ENCODE measurements around the gene PRR14.

Gene PRR14

GRCh38 chr16:30658731-30659506 is 8.2 kb downstream of the PRR14 start:
- DNase-seq (ENCODE audit: low read depth in 1 of 2, low spot score in 1 of 2): peak in 1 of 2 donors; percentile 93

GRCh38 chr16:30659507-30660423 is 9.0 kb downstream of the PRR14 start:
- peak; percentile 10 to 30 for DNase-seq (ENCODE audit: low read depth in 1 of 2, low spot score in 1 of 2)

DNA sequence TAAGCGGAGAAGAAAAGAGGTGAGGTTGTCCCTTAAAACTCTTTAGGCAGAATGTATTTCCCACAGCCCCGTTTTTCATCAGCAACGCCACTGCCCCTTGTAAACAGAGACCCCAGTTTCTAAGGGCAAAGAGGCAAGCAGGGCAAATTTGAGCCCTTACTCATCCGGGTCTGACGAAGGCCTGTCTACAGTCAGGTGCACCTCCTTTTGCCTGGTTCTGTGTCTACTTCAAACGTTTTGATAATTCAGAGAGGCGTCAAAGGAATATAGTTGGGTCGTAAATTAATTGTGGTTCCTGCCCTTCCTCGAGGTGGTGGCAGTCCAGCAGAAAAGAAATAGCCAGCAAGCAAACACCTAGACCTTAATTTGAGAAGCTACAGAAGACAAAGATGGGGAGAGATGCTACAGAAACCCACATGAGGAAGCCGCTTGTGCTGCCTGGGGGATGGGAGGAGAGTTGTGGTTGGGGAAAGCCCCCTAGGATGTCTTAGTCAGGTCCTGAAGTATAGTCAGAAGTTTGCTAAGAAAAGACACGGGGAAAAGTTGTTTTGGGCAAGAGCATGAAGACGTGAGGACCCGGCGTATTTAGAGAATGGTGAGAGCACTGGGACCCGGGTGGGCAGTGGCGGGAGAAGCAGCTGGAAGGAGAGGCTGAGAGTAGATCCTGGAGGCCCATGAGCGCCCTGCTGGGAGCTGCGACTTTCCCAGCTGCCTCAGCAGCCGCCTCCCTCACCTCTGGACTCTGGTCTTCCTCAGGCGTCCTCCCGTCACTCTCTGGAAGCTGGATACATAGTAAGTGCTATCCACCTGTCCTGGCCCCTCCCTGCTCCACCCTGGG is 9.9 kb downstream of the PRR14 start:
- peak; percentile 54 to 81 for DNase-seq (ENCODE audit: low read depth in 1 of 2, low spot score in 1 of 2)

DNA sequence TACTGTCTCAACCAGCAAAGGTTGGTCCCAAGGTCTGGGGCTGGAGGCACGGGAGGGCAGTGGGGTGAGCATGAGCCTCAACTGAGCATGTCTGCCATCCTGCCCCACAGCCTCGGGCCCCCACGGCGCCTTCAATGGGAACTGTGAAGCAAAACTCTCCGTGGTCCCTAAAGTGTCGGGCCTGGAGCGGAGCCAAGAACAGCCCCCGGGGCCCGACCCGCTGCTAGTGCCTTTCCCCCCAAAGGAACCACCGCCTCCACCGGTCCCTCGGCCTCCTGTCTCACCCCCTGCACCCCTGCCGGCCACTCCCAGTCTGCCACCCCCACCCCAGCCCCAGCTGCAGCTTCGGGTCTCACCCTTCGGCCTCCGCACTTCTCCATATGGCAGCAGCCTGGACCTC is 11.7 kb downstream of the PRR14 start:
- no peak for DNase-seq (ENCODE audit: low read depth in 1 of 2, low spot score in 1 of 2)

DNA sequence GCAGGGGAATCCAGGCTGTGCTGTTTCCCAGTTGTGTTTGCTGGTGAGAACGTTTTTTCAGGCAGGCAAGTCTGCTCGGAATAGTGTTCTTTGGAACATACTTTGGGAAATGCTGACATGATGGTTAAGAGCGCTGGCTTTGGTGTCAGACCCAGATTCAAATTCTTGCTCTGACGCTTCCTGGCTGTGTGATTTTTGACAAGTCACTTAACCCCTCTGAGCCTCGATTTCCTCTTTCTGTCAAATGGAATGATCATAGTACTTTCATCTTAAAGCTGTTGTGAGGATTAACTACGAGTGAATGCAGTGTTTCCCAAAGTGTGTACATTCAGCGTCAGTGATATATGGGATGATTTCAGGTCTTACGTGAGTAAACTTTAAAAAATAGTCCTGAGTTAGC is 12.3 kb downstream of the PRR14 start:
- no peak for DNase-seq (ENCODE audit: low read depth in 1 of 2, low spot score in 1 of 2)

GRCh38 chr16:30663820-30664219 is 13.1 kb downstream of the PRR14 start:
- DNase-seq (ENCODE audit: low read depth in 1 of 2, low spot score in 1 of 2): no peak

GRCh38 chr16:30664616-30665109 is 13.9 kb downstream of the PRR14 start:
- no peak for DNase-seq (ENCODE audit: low read depth in 1 of 2, low spot score in 1 of 2)

- no peak for DNase-seq (ENCODE audit: low read depth in 1 of 2, low spot score in 1 of 2)
Measured at GRCh38 chr16:30665155-30665829, 14.5 kb downstream of the PRR14 start.

DNA sequence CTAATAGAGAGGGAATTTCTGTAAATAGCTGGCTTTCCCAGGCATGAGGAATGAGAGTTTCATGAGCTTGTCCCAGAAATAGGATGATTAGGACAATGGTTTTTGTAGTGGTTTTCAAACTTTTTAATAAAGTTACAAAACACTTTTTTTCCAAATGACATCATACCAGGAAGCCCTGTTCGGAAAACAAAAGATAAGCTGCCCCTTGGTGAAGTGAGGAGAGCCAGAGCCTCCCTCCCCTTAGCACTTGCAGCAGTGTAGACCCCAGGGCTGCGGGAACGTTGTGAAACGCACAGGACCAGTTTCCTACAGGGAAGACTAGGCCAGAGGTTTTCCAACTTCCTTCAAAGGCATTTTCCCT is 15.1 kb downstream of the PRR14 start:
- no peak for DNase-seq (ENCODE audit: low read depth in 1 of 2, low spot score in 1 of 2)

GRCh38 chr16:30666681-30667080 is 15.9 kb downstream of the PRR14 start:
- DNase-seq (ENCODE audit: low read depth in 1 of 2, low spot score in 1 of 2): no peak

DNA sequence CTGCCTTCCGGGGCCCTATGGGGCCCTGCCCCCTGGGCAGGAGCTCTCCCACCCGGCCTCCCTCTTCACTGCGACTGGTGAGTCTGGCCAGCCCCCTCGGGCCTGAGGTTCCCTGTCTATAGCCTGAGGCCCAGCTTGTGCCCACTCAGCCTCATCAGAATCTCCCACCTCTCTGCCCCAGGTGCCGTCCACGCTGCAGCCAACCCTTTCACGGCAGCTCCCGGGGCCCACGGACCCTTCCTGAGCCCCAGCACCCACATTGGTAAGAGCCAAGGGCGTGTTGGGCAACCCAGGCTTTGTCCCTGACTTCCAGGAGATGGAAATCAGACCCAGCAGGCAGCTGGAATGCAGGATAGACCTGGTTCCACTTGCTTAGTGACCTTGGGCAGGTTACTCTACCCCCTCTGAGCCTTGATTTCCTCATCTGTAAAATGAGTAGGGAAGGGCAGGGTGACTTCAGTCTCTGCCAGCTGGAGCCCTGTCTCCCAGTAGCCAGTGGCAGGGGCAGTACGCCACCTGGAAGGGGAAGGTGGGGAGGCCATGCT is 16.7 kb downstream of the PRR14 start:
- DNase-seq (ENCODE audit: low read depth in 1 of 2, low spot score in 1 of 2): no peak

- no peak for DNase-seq (ENCODE audit: low read depth in 1 of 2, low spot score in 1 of 2)
Measured at GRCh38 chr16:30668393-30668792, 17.6 kb downstream of the PRR14 start.

DNA sequence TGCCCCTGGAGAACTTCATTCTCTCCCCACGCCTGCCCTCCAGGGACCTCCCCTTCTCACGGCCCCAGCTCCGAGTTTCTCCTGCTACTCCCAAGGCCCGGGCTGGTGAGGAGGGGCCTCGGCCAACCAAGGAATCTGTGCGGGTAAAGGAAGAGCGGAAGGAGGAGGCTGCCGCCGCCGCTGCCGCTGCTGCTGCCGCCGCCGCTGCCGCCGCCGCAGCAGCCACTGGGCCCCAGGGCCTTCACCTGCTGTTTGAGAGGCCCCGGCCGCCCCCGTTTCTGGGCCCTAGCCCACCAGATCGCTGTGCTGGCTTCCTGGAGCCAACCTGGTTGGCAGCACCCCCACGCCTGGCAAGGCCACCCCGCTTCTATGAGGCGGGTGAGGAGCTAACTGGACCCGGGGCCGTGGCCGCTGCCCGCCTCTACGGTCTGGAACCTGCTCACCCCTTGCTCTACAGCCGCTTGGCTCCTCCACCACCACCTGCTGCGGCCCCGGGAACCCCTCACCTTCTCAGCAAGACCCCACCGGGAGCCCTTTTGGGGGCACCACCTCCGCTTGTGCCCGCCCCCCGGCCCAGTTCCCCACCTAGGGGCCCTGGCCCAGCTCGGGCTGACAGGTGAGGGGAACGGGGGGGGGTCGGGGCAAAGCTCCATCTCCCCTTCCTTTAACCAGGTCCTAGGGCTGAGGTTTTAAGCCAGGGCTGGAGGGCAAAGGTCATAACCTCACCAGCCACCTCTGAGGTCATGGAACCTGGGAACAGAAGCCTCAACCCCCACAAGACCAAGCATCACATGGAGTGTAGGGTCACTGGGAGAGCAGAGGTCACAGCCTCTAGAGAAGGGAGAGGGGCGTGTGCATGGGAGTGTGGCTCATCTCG is 18.5 kb downstream of the PRR14 start:
- no peak for DNase-seq (ENCODE audit: low read depth in 1 of 2, low spot score in 1 of 2)

DNA sequence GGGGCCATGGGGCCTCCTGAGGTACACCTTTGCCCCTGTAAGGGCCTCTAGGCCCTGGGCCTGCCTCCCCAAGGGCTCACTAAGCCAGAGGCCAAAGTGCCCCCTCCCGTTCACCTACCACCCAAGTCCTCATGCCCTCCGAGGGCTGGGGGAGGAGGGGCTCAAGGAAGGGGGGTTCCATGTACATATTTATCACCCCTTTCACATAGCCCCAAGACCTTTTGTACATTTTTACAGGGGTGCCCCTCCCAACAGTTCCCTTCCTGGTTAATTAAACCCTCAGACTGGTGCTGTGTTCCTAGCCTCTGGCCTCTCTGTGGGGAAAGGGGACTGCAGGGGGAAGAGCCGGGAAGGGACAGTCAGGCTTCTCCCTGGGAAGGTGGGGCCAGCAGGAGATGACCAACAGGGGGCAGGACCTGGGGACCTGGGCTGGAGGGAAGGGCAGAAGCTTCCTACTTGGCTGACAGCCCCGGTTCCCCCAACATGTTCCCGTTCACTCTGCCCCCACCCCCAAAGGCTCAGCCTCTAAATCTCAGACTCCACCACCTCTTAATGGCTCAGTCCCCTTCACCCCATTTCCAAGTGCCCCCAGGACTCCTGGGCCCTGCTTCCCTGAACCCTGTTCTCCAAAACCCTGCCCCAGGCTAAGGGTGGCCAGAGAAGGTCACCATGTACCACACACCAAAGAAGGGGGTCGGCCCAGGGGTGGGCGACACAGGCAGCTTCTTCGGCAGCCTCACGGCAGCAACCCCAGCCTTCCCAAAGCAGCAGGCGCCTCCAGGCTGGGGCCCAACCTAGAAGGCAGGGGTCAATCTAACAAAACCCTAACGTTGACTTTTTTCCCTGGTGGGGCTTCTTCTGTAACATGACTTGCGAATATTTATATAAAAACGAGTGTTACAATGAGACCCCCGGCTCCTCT is 19.4 kb downstream of the PRR14 start:
- no peak for DNase-seq (ENCODE audit: low read depth in 1 of 2, low spot score in 1 of 2)

DNA sequence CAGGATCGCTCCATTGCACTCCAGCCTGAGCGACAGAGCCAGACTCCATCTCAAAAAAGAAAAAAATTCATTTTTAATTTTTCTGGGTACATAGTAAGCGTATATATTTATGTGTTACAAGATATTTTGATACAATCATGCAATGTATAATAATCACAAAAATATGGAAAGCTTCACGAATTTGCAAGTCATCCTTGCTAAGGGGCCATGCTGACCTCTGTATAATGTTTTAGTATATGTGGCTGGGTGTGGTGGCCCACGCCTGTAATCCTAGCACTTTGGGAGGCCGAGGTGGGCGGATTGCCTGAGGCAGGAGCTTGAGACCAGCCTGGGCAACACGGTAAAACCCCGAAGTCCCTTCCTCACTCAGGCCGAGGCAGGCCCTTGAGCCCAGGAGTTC is 24.4 kb downstream of the PRR14 start:
- no peak for DNase-seq (ENCODE audit: low read depth in 1 of 2, low spot score in 1 of 2)

- DNase-seq (ENCODE audit: low read depth in 1 of 2, low spot score in 1 of 2): no peak
Measured at GRCh38 chr16:30677931-30678585, 27.3 kb downstream of the PRR14 start.

DNA sequence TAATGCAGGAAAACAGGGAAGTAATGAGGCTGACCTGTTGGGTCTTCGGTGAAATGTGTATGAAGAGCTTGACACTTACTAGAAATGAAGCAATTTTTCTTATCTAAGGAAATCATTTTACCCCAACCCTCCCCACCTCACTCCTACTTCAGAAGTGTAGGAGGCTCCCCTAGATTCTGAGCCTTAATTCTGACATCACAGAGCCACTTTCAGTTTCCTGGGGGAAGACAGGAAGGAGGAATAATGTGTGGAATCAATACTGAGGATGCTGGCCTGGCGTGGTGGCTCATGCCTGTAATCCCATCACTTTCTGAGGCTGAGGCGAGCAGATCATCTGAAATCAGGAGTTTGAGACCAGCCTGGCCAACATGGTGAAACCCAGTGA is 27.8 kb downstream of the PRR14 start:
- DNase-seq (ENCODE audit: low read depth in 1 of 2, low spot score in 1 of 2): no peak

DNA sequence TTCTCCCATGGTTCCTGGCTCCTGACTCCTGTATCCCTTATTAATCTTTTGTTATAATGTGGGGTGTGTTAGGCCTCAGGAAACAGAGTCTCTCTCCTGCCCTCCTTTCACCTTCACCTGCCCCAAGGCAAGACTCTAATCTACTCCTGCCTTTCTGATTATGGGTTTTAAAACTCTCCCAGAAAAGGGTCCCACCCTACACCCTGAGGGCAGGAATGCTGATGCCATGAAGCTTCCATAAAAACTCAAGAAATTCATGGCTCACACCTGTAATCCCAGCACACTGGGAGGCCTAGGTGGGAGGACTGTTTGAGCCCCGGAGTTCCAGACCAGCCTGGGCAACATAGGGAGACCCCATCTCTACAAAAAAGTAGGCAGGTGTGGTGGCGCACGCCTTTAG is 29.6 kb downstream of the PRR14 start:
- no peak for DNase-seq (ENCODE audit: low read depth in 1 of 2, low spot score in 1 of 2)
